ENCODE measurements around the gene SMARCE1. TPM values are rescaled to one million over a fixed set of nuclear protein-coding genes. Genes with fewer than 3 reads are reported as not detected.

The SMARCE1 gene
- total and polyA plus RNA-seq, 9 of the 15 experiments (the other 6 are each of a cell fraction or from before 2014, with no cell fraction given) = 64.1 to 142 (median 114) TPM

GRCh38 chr17:40663252-40663651, 15.6 kb upstream of the SMARCE1 start (continued):
- TF ChIP-seq ZNF407 (IDR thresholded peaks at IDR 0.05; ENCODE audit: low read depth) (no peak), SIN3A (IDR thresholded peaks at IDR 0.05; ENCODE audit: borderline replicate concordance in 2 of 2, control insufficient read depth in 1 of 2, low read depth in 2 of 2, low read length in 2 of 2) (no peak), TARDBP (IDR thresholded peaks at IDR 0.05) (no peak), NCOA1 (IDR thresholded peaks at IDR 0.05; ENCODE audit: low read depth) (no peak), CHD7 (IDR thresholded peaks at IDR 0.05; ENCODE audit: low read depth, low read length) (no peak), ZNF140 (CRISPR knock-in tag; IDR thresholded peaks at IDR 0.05) (no peak), ATF3 (IDR thresholded peaks at IDR 0.05) (no peak), ATF3 (CRISPR knock-in tag; conservative IDR thresholded peaks at IDR 0.05) (no peak)
